Fibroblast of the aortic adventitia (primary cell): ENCODE measurements around the gene SNAP25. TPM values are rescaled to one million over a fixed set of nuclear protein-coding genes. Genes with fewer than 3 reads are reported as not detected.

Experiments
- DNase-seq: peaks from one replicate; pipeline ENCODE4 v3.0.0-alpha.2; 2010; ENCODE audit warnings: low read depth
- H3K4me3 ChIP-seq: 2 replicates; pipeline ENCODE4 v1.5.1; 2011; ENCODE audit warnings: low read depth, mild to moderate bottlenecking, control low read depth, low read length, moderate library complexity
- total RNA-seq: library from RNA; depleted of rRNA; stranded (reverse); fragments of >200 nt; gene quantifications from 2 replicates; pipeline ENCODE4 v1.2.3, GENCODE V29; 2012; ENCODE audit warnings: low replicate concordance
- TF ChIP-seq, protein P1 (sequence below): IDR thresholded peaks from 2 replicates; pipeline ENCODE4 v1.5.1; 2011; ENCODE audit warnings: mild to moderate bottlenecking, low read length, control low read depth, inconsistent platforms; ENCODE audit not compliant: insufficient read depth

Gene SNAP25
- total RNA-seq, 1 donor: 3.1 TPM

GRCh38 chr20:10336959-10337729 is 118.5 kb downstream of the SNAP25 start:
- TF ChIP-seq, protein P1, sequence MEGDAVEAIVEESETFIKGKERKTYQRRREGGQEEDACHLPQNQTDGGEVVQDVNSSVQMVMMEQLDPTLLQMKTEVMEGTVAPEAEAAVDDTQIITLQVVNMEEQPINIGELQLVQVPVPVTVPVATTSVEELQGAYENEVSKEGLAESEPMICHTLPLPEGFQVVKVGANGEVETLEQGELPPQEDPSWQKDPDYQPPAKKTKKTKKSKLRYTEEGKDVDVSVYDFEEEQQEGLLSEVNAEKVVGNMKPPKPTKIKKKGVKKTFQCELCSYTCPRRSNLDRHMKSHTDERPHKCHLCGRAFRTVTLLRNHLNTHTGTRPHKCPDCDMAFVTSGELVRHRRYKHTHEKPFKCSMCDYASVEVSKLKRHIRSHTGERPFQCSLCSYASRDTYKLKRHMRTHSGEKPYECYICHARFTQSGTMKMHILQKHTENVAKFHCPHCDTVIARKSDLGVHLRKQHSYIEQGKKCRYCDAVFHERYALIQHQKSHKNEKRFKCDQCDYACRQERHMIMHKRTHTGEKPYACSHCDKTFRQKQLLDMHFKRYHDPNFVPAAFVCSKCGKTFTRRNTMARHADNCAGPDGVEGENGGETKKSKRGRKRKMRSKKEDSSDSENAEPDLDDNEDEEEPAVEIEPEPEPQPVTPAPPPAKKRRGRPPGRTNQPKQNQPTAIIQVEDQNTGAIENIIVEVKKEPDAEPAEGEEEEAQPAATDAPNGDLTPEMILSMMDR: no peak
- DNase-seq: no peak
- H3K4me3 ChIP-seq: no peak overlapping the region

- no peak overlapping the region for H3K4me3 ChIP-seq
- no peak for DNase-seq
- TF ChIP-seq, protein P1: no peak
These were observed 120.0 kb downstream of the SNAP25 start for GRCh38 chr20:10338426-10339180.

GRCh38 chr20:10339609-10340008 is 121.0 kb downstream of the SNAP25 start:
- no peak overlapping the region for H3K4me3 ChIP-seq
- TF ChIP-seq, protein P1: no peak
- no peak for DNase-seq

DNA sequence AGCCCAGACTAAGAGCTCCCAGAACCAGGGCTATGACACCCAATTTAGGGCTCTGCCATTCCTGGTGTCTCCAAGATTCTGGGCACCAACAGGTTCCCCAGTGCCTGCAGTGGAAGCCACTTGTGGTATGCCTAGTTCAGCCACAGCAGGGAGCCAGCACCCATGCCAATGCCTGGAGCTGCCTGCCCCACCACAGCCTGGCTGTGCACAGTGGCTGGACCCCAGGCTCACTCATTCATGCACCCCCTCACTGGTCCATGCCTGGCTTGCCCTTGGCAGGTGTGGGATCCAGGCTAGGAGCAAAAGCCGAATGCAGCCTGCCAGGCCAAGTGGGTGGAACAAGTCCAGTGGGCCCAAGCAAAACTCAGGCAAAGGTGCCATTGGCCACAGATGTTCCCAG is 123.5 kb downstream of the SNAP25 start:
- TF ChIP-seq, protein P1: no peak
- DNase-seq: no peak
- no peak overlapping the region for H3K4me3 ChIP-seq

DNA sequence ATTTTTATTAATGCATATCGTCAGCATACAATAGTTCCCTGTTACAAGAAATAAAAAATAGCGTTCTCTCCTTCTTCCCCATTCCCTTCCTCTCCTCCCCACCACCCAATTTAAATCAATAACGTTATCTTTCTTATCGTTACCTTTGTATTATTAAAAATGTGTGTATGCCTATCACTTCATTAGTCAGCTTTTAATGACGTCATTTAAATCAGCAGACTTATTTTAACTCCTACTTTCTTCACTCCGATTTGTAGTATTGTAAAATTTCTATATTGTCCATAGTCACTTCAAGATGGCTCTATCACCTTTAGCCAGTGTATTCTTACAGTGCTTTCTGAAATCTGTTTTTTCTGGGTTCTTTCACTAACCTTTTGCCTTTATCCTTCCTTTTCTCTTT is 126.3 kb downstream of the SNAP25 start:
- no peak overlapping the region for H3K4me3 ChIP-seq
- TF ChIP-seq, protein P1: no peak
- DNase-seq: no peak

- TF ChIP-seq, protein P1: no peak
- DNase-seq: no peak
- no peak overlapping the region for H3K4me3 ChIP-seq
These were observed 128.7 kb downstream of the SNAP25 start for GRCh38 chr20:10347086-10347880.
